Activated CD8-positive, alpha-beta T cell treated with anti-CD3 and anti-CD28 coated beads, Interleukin-2, amount 10 ng/mL, durations not matched to agents 7 days and 5 days (primary cell): ENCODE measurements around the gene PPFIBP2. TPM values are rescaled to one million over a fixed set of nuclear protein-coding genes. Genes with fewer than 3 reads are reported as not detected.

Source experiments
- ATAC-seq: fragments of 150-1000 bp; cut with Tn5 transposase; one replicate; pipeline ENCODE4 v1.10.0; 2021; ENCODE audit warnings: moderate library complexity
- CTCF ChIA-PET: fragments of 350-600 bp; sonication (Branson Sonifier 250); formaldehyde crosslinking; loops from one replicate; lab custom pipeline; 2021; ENCODE audit warnings: antibody characterized with exemption; lab: Charles Lee
- POLR2A ChIA-PET: fragments of 350-600 bp; sonication (Branson Sonifier 250); formaldehyde crosslinking; loops from one replicate; lab custom pipeline; 2021; ENCODE audit warnings: antibody characterized with exemption; lab: Charles Lee
- DNase-seq: peaks from one replicate; pipeline ENCODE4 v3.0.0-alpha.2; 2020
- H3K27ac Mint-ChIP-seq: one replicate; pipeline ENCODE4 v1.8.0; 2021; ENCODE audit warnings: mild to moderate bottlenecking, mixed read lengths
- H3K27me3 Mint-ChIP-seq: one replicate; pipeline ENCODE4 v1.8.0; 2021; ENCODE audit warnings: low read depth, mixed read lengths
- H3K36me3 Mint-ChIP-seq: one replicate; pipeline ENCODE4 v1.8.0; 2021; ENCODE audit warnings: low read depth, mixed read lengths
- H3K4me1 Mint-ChIP-seq: one replicate; pipeline ENCODE4 v1.8.0; 2021; ENCODE audit warnings: low read depth, mixed read lengths
- H3K4me3 Mint-ChIP-seq: one replicate; pipeline ENCODE4 v1.8.0; 2021; ENCODE audit warnings: mild to moderate bottlenecking, mixed read lengths
- H3K9me3 Mint-ChIP-seq: one replicate; pipeline ENCODE4 v1.8.0; 2022; ENCODE audit warnings: mixed read lengths; ENCODE audit not compliant: insufficient read depth
- total RNA-seq, 2 experiments: library from RNA; stranded (reverse); gene quantifications; one replicate each; pipeline ENCODE4 v1.2.3, GENCODE V29; 2021

PPFIBP2 gene
- total RNA-seq, 2 experiments from 2014 or later = 11.2 to 12.1 TPM

- Mint-ChIP-seq H3K27me3 (no peaks in the 10 kb centered on the region), H3K4me3 (no peak overlapping the region), H3K9me3 (no peaks in the 10 kb centered on the region), H3K27ac (no peak overlapping the region), H3K4me1 (peaks cover 20% of the 10 kb centered on the region), H3K36me3 (no peaks in the 10 kb centered on the region)
- ChIA-PET CTCF (interaction anchor here (1.0 kb wide), 1 partner anchor 30 kb away, joined by 3 read pairs; the partner anchor contains the start of gene PPFIBP2), POLR2A (no interaction called here)
- ATAC-seq = no peak
- DNase-seq = no peak
These were observed 29.5 kb downstream of the PPFIBP2 start for GRCh38 chr11:7543302-7543701.

DNA sequence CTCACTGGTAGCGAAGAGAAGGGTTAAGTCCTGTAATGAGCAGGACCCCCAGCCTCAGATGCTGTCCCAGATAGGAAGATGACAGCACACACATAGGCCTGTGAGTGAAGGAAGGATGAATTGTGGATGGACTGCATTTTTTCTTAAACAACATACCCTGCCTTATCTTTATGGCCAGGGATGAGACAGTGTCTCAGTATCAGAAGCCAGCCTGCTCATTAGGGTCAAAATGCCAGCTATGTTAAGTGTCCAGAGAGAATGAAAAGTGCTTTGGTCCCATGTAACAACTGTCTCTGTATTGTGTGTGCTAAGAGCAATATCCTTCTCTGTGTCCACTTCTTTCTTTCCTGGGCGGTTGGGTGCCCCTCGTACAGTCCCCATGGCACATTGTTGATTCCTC, 30.2 kb downstream of the PPFIBP2 start:
- Mint-ChIP-seq H3K4me3 (no peak overlapping the region), H3K36me3 (no peaks in the 10 kb centered on the region), H3K27me3 (no peaks in the 10 kb centered on the region), H3K4me1 (peaks cover 13% of the 10 kb centered on the region), H3K27ac (no peak overlapping the region), H3K9me3 (no peaks in the 10 kb centered on the region)
- ChIA-PET POLR2A (no interaction called here), CTCF (interaction anchor here (0.6 kb wide), 1 partner anchor 485 kb away, joined by 3 read pairs; no protein-coding TSS in a partner anchor)
- DNase-seq (no peak), ATAC-seq (no peak)

GRCh38 chr11:7545611-7546010, 31.8 kb downstream of the PPFIBP2 start:
- DNase-seq (no peak), ATAC-seq (no peak)
- Mint-ChIP-seq H3K9me3 (no peaks in the 10 kb centered on the region), H3K4me3 (no peak overlapping the region), H3K36me3 (no peaks in the 10 kb centered on the region), H3K4me1 (peaks cover 7% of the 10 kb centered on the region), H3K27me3 (no peaks in the 10 kb centered on the region), H3K27ac (no peak overlapping the region)
- CTCF ChIA-PET = no interaction called here
- POLR2A ChIA-PET = no interaction called here

DNA sequence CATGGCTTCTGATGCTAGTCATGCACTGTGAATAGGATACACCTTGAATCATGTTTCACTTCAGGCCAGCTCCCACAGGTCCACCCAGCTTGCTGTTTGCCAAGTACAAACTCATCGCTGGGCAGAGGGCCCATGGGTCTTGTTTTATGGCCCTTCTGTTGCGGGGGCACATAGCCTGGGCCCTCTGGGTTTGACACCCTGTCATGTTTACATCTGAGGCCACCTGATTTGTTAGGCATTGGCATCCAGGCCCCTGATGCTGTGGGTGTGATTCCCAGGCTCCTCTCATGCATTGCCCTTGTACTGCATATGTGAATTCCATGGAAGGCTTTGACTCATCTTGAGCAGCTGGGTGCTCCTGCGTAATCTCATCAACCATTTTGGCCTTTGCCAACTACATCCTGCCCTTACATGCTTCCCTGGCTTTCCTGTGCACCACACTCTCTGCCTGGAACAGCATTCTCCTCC, 32.6 kb downstream of the PPFIBP2 start:
- no peaks in the 10 kb centered on the region for H3K27me3 Mint-ChIP-seq
- H3K27ac Mint-ChIP-seq = no peak overlapping the region
- no peaks in the 10 kb centered on the region for H3K36me3 Mint-ChIP-seq
- ChIA-PET POLR2A (no interaction called here), CTCF (interaction anchor here (1.0 kb wide), 1 partner anchor 33 kb away, joined by 3 read pairs; the partner anchor contains the start of gene PPFIBP2)
- H3K9me3 Mint-ChIP-seq = no peaks in the 10 kb centered on the region
- H3K4me1 Mint-ChIP-seq = peaks cover 7% of the 10 kb centered on the region
- ATAC-seq = no peak
- no peak overlapping the region for H3K4me3 Mint-ChIP-seq
- DNase-seq = no peak

- H3K27me3 Mint-ChIP-seq = no peaks in the 10 kb centered on the region
- POLR2A ChIA-PET = no interaction called here
- no peak overlapping the region for H3K4me3 Mint-ChIP-seq
- ATAC-seq = no peak
- no peak for DNase-seq
- CTCF ChIA-PET = interaction anchor here (1.1 to 2.6 kb wide), 3 partner anchors 9 to 195 kb away, joined by 3 to 9 read pairs (median 4); partner anchors contain the start of gene PPFIBP2
- no peaks in the 10 kb centered on the region for H3K9me3 Mint-ChIP-seq
- no peak overlapping the region for H3K27ac Mint-ChIP-seq
- H3K36me3 Mint-ChIP-seq = no peaks in the 10 kb centered on the region
- H3K4me1 Mint-ChIP-seq = peaks cover 4% of the 10 kb centered on the region
These were observed 33.9 kb downstream of the PPFIBP2 start for GRCh38 chr11:7547687-7548086.

DNA sequence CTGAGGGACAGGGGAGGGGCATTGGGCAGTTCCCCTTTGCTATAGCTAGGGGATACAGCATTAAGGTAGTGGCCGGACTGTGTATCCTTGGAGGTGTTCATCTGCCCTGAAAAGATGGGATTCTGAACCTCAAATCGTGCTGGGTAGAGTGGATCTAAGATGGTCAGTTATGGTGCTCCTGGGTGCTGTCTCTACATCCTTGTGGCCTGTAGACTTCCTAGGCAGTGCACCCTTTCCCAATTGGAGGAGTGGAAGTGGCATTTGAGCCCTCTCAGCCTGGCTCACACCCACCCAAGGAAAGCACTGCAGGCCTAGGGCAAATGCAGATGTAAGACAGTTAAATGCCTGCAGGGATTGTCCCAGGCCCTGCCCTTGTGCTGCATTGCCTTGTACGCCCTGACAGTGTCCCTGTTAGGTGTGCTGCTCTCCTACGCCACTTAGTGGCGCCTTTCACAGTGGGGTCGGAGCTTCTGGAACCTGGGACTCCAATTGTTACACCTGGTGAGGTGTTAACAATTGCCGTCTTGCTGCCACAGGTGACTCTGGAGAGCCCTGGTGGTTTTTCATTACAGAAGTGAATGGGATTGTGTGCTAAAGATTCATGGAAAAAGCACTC, 35.0 kb downstream of the PPFIBP2 start:
- peak; percentile 75 for ATAC-seq
- no peaks in the 10 kb centered on the region for H3K4me1 Mint-ChIP-seq
- POLR2A ChIA-PET = interaction anchor here (0.6 kb wide), 1 partner anchor 10 kb away, joined by 5 read pairs; no protein-coding TSS in a partner anchor
- no peak overlapping the region for H3K4me3 Mint-ChIP-seq
- H3K27ac Mint-ChIP-seq = no peak overlapping the region
- no peaks in the 10 kb centered on the region for H3K36me3 Mint-ChIP-seq
- no peaks in the 10 kb centered on the region for H3K9me3 Mint-ChIP-seq
- CTCF ChIA-PET = interaction anchor here (1.2 to 2.6 kb wide), 3 partner anchors 11 to 196 kb away, joined by 3 to 9 read pairs (median 5); partner anchors contain the start of gene PPFIBP2
- peak; percentile 37 for DNase-seq
- no peaks in the 10 kb centered on the region for H3K27me3 Mint-ChIP-seq

DNA sequence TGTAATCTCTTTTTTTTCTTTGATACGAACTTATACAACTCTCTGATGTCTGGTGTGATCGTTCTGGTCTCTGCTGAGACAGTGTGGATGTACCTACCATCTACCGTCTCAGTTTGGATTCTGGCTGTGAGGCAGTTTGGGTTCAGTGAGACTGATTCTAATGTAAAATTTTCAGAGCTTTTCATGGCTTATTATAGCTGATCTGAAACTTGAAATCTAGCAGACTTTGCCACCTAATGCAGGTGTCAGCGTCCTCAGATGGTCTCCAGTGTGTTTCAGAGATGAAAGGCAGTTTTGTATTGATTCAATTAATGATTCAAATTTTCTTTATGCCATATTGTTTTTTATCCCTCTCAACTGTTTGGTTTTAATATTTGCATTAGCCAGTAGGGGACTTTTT, 35.9 kb downstream of the PPFIBP2 start:
- no peaks in the 10 kb centered on the region for H3K36me3 Mint-ChIP-seq
- no peaks in the 10 kb centered on the region for H3K9me3 Mint-ChIP-seq
- ATAC-seq (no peak), DNase-seq (no peak)
- H3K27me3 Mint-ChIP-seq = no peaks in the 10 kb centered on the region
- H3K4me3 Mint-ChIP-seq = no peak overlapping the region
- no peak overlapping the region for H3K27ac Mint-ChIP-seq
- ChIA-PET POLR2A (no interaction called here), CTCF (interaction anchor here (1.2 to 2.6 kb wide), 3 partner anchors 12 to 108 kb away, joined by 3 to 9 read pairs (median 5); partner anchors contain the start of gene PPFIBP2)
- H3K4me1 Mint-ChIP-seq = no peaks in the 10 kb centered on the region

- no peaks in the 10 kb centered on the region for H3K36me3 Mint-ChIP-seq
- CTCF ChIA-PET = interaction anchor here (2.0 kb wide), 1 partner anchor 39 kb away, joined by 6 read pairs; the partner anchor contains the start of gene PPFIBP2
- POLR2A ChIA-PET = no interaction called here
- no peaks in the 10 kb centered on the region for H3K4me1 Mint-ChIP-seq
- H3K27ac Mint-ChIP-seq = no peak overlapping the region
- DNase-seq = no peak
- H3K9me3 Mint-ChIP-seq = no peaks in the 10 kb centered on the region
- ATAC-seq = no peak
- H3K27me3 Mint-ChIP-seq = no peaks in the 10 kb centered on the region
- H3K4me3 Mint-ChIP-seq = no peak overlapping the region
These were observed 37.8 kb downstream of the PPFIBP2 start for GRCh38 chr11:7551571-7551970.

GRCh38 chr11:7552666-7553065, 38.9 kb downstream of the PPFIBP2 start:
- no peak for ATAC-seq
- Mint-ChIP-seq H3K9me3 (no peaks in the 10 kb centered on the region), H3K27ac (no peak overlapping the region), H3K4me3 (no peak overlapping the region), H3K27me3 (no peaks in the 10 kb centered on the region), H3K4me1 (no peaks in the 10 kb centered on the region), H3K36me3 (no peaks in the 10 kb centered on the region)
- no peak for DNase-seq
- ChIA-PET CTCF (interaction anchor here (0.7 kb wide), 1 partner anchor 74 kb away, joined by 3 read pairs; no protein-coding TSS in a partner anchor), POLR2A (interaction anchor here (0.6 kb wide), 1 partner anchor 129 kb away, joined by 4 read pairs; no protein-coding TSS in a partner anchor)

- Mint-ChIP-seq H3K9me3 (no peaks in the 10 kb centered on the region), H3K27me3 (no peaks in the 10 kb centered on the region), H3K27ac (no peak overlapping the region), H3K4me3 (no peak overlapping the region), H3K36me3 (no peaks in the 10 kb centered on the region), H3K4me1 (no peaks in the 10 kb centered on the region)
- ATAC-seq (no peak), DNase-seq (no peak)
- ChIA-PET POLR2A (no interaction called here), CTCF (no interaction called here)
These were observed 41.4 kb downstream of the PPFIBP2 start for GRCh38 chr11:7555052-7555699.

DNA sequence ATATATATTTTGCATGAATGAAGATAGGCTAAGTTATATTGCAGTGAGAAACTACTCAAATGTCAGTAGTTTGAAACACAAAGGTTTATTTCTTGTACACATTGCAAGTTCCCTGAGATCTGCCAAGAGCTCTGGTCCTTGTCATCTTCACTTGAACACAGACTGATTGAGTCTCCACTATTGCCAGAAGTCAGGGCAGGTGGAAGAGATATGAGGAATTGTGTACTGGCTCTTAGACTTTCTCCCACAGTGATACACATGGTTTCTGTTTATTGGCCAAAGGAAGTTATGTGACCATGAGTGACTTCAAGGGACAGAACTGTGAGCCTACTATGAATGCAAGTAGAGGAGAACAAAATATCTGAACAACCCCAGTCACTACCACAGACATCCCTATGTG, 44.2 kb downstream of the PPFIBP2 start:
- Mint-ChIP-seq H3K4me3 (no peak overlapping the region), H3K36me3 (no peaks in the 10 kb centered on the region), H3K27ac (no peak overlapping the region), H3K27me3 (no peaks in the 10 kb centered on the region), H3K9me3 (no peaks in the 10 kb centered on the region), H3K4me1 (no peaks in the 10 kb centered on the region)
- ChIA-PET CTCF (no interaction called here), POLR2A (no interaction called here)
- DNase-seq (no peak), ATAC-seq (no peak)
